ENCODE data around the gene AKT3. TPM values are rescaled to one million over a fixed set of nuclear protein-coding genes. Genes with fewer than 3 reads are reported as not detected.

Gene AKT3
- total RNA-seq, 1 experiment from 2014 or later = 31.3 TPM

- no peak for DNase-seq (ENCODE audit: low read depth)
- in situ Hi-C loops (cut with HindIII; ENCODE audit: low pct_unique_long_range_greater_than_20kb, low sequenced_read_pairs) = no loop called here
Observed at GRCh38 chr1:243745356-243745755, 104.7 kb downstream of the AKT3 start.

GRCh38 chr1:243742819-243743218 lies 107.2 kb downstream of the AKT3 start:
- in situ Hi-C loops (cut with HindIII; ENCODE audit: low pct_unique_long_range_greater_than_20kb, low sequenced_read_pairs) = no loop called here
- DNase-seq (ENCODE audit: low read depth) = peak; percentile 13

GRCh38 chr1:243740255-243740999 lies 109.6 kb downstream of the AKT3 start:
- DNase-seq (ENCODE audit: low read depth) = no peak
- in situ Hi-C loops (cut with HindIII; ENCODE audit: low pct_unique_long_range_greater_than_20kb, low sequenced_read_pairs) = no loop called here

- no peak for DNase-seq (ENCODE audit: low read depth)
- in situ Hi-C loops (cut with HindIII; ENCODE audit: low pct_unique_long_range_greater_than_20kb, low sequenced_read_pairs) = no loop called here
Observed at GRCh38 chr1:243739335-243740003, 110.6 kb downstream of the AKT3 start.

- DNase-seq (ENCODE audit: low read depth) = no peak
- in situ Hi-C loops (cut with HindIII; ENCODE audit: low pct_unique_long_range_greater_than_20kb, low sequenced_read_pairs) = no loop called here
Observed at GRCh38 chr1:243738020-243738419, 112.0 kb downstream of the AKT3 start.

- in situ Hi-C loops (cut with HindIII; ENCODE audit: low pct_unique_long_range_greater_than_20kb, low sequenced_read_pairs) = no loop called here
- DNase-seq (ENCODE audit: low read depth) = no peak
Observed at GRCh38 chr1:243735457-243735856, 114.6 kb downstream of the AKT3 start.

GRCh38 chr1:243734308-243734695 lies 115.7 kb downstream of the AKT3 start:
- DNase-seq (ENCODE audit: low read depth) = no peak
- in situ Hi-C loops (cut with HindIII; ENCODE audit: low pct_unique_long_range_greater_than_20kb, low sequenced_read_pairs) = no loop called here

- in situ Hi-C loops (cut with HindIII; ENCODE audit: low pct_unique_long_range_greater_than_20kb, low sequenced_read_pairs) = no loop called here
- DNase-seq (ENCODE audit: low read depth) = no peak
Observed at GRCh38 chr1:243733670-243734307, 116.3 kb downstream of the AKT3 start.

GRCh38 chr1:243732637-243733036 lies 117.4 kb downstream of the AKT3 start:
- in situ Hi-C loops (cut with HindIII; ENCODE audit: low pct_unique_long_range_greater_than_20kb, low sequenced_read_pairs) = no loop called here
- no peak for DNase-seq (ENCODE audit: low read depth)

GRCh38 chr1:243731974-243732625 lies 117.9 kb downstream of the AKT3 start:
- in situ Hi-C loops (cut with HindIII; ENCODE audit: low pct_unique_long_range_greater_than_20kb, low sequenced_read_pairs) = no loop called here
- no peak for DNase-seq (ENCODE audit: low read depth)

- in situ Hi-C loops (cut with HindIII; ENCODE audit: low pct_unique_long_range_greater_than_20kb, low sequenced_read_pairs) = no loop called here
- no peak for DNase-seq (ENCODE audit: low read depth)
Observed at GRCh38 chr1:243731301-243731891, 118.6 kb downstream of the AKT3 start.

GRCh38 chr1:243730487-243731150 lies 119.4 kb downstream of the AKT3 start:
- DNase-seq (ENCODE audit: low read depth) = no peak
- in situ Hi-C loops (cut with HindIII; ENCODE audit: low pct_unique_long_range_greater_than_20kb, low sequenced_read_pairs) = no loop called here

- DNase-seq (ENCODE audit: low read depth) = no peak
- in situ Hi-C loops (cut with HindIII; ENCODE audit: low pct_unique_long_range_greater_than_20kb, low sequenced_read_pairs) = no loop called here
Observed at GRCh38 chr1:243729956-243730355, 120.1 kb downstream of the AKT3 start.

- no peak for DNase-seq (ENCODE audit: low read depth)
- in situ Hi-C loops (cut with HindIII; ENCODE audit: low pct_unique_long_range_greater_than_20kb, low sequenced_read_pairs) = no loop called here
Observed at GRCh38 chr1:243727503-243728203, 122.4 kb downstream of the AKT3 start.

GRCh38 chr1:243726806-243727502 lies 123.1 kb downstream of the AKT3 start:
- in situ Hi-C loops (cut with HindIII; ENCODE audit: low pct_unique_long_range_greater_than_20kb, low sequenced_read_pairs) = no loop called here
- DNase-seq (ENCODE audit: low read depth) = no peak

- no peak for DNase-seq (ENCODE audit: low read depth)
- in situ Hi-C loops (cut with HindIII; ENCODE audit: low pct_unique_long_range_greater_than_20kb, low sequenced_read_pairs) = no loop called here
Observed at GRCh38 chr1:243725846-243726245, 124.2 kb downstream of the AKT3 start.

GRCh38 chr1:243725075-243725474 lies 125.0 kb downstream of the AKT3 start:
- in situ Hi-C loops (cut with HindIII; ENCODE audit: low pct_unique_long_range_greater_than_20kb, low sequenced_read_pairs) = no loop called here

More at GRCh38 chr1:243725075-243725474, 125.0 kb downstream of the AKT3 start:
- DNase-seq (ENCODE audit: low read depth) = no peak

Measured in Caki2 (cell line).